Keratinocyte (primary cell): Measurements from ENCODE around the gene MLF2.

Experiments used
- EZH2 ChIP-seq: IDR thresholded peaks from one replicate; pipeline ENCODE4 v1.6.1; 2012; ENCODE audit warnings: inconsistent platforms, mild to moderate bottlenecking, low read length, moderate library complexity
- TF ChIP-seq, protein P1 (sequence below), 3 experiments: IDR thresholded peaks in 1 of 3; conservative IDR thresholded peaks in 1 of 3; optimal IDR thresholded peaks in 1 of 3; 2 replicates in 2 of 3; 3 replicates in 1 of 3; pipeline versions ENCODE3 to v1.5.1; 2011; ENCODE audit warnings: low read length in 3 of 3, mild to moderate bottlenecking in 3 of 3, moderate library complexity in 2 of 3, control low read depth in 1 of 3, inconsistent platforms in 1 of 3; ENCODE audit not compliant: insufficient read depth in 2 of 3; ENCODE audit errors: extremely low read depth in 1 of 3

DNA sequence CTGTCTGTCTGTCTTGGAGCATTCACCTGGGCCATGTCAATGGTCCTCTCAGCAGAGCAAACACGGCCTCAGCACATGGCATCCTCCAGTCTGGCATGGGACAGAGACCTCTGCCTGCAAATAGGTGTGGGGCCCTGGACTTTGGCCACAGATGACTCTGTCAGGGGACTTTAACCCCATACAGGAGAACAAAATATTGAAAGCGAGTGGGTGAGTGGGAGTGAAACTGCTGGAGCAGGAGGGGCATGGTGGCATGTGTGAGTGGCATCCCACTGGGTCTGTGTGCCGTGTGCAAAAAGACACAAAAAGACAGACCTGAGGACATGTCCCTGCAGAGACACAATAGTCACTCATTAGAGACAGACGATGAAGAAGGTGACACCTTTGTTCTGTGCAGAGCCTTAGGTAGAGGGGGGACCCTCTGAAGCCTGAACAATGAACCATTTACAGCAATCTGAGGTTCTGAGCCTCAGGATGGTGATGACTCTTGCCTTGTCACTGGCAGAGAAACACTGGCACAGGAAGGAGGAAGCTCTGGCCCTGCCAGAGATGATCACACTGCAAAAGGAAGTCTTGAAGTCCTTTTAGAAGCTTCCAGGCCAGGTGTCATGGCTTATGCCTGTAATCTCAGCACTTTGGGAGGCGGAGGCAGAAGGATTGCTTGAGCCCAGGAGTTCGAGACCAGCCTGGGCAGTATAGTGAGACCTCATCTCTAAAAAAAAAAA is 26.9 kb upstream of the MLF2 start:
- TF ChIP-seq, protein P1, sequence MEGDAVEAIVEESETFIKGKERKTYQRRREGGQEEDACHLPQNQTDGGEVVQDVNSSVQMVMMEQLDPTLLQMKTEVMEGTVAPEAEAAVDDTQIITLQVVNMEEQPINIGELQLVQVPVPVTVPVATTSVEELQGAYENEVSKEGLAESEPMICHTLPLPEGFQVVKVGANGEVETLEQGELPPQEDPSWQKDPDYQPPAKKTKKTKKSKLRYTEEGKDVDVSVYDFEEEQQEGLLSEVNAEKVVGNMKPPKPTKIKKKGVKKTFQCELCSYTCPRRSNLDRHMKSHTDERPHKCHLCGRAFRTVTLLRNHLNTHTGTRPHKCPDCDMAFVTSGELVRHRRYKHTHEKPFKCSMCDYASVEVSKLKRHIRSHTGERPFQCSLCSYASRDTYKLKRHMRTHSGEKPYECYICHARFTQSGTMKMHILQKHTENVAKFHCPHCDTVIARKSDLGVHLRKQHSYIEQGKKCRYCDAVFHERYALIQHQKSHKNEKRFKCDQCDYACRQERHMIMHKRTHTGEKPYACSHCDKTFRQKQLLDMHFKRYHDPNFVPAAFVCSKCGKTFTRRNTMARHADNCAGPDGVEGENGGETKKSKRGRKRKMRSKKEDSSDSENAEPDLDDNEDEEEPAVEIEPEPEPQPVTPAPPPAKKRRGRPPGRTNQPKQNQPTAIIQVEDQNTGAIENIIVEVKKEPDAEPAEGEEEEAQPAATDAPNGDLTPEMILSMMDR (optimal IDR thresholded peaks at IDR 0.05 in 1 of 3, IDR thresholded peaks at IDR 0.05 in 1 of 3, conservative IDR thresholded peaks at IDR 0.05 in 1 of 3; ENCODE audit: extremely low read depth in 1 of 3, insufficient read depth in 2 of 3, low read length in 3 of 3), result no peak
- no peak for TF ChIP-seq EZH2
